Neural cell (in vitro differentiated cells): ENCODE data around the gene RITA1. TPM values are rescaled to one million over a fixed set of nuclear protein-coding genes. Genes with fewer than 3 reads are reported as not detected.

ENCODE experiments used
- H2AFZ ChIP-seq: fragments of 200-600, 300-800 bp; sonication (generic), shearing (Covaris generic); 2 replicates; pipeline ENCODE4 v1.6.0; 2014; ENCODE audit warnings: low read depth, mild to moderate bottlenecking, antibody characterized with exemption, low read length, moderate library complexity
- H3F3A ChIP-seq: fragments of 200-600 bp; shearing (Covaris generic); 2 replicates; pipeline ENCODE4 v1.6.1; 2016; ENCODE audit warnings: mild to moderate bottlenecking, moderate library complexity, mixed read lengths, antibody characterized with exemption, low read length; ENCODE audit not compliant: insufficient read depth, poor library complexity, severe bottlenecking
- H3K27ac ChIP-seq: fragments of 200-600, 300-800 bp; sonication (generic), shearing (Covaris generic); 2 replicates; pipeline ENCODE4 v1.5.1; 2014; ENCODE audit warnings: mild to moderate bottlenecking, low read length, moderate library complexity
- H3K27me3 ChIP-seq: fragments of 300-800, 200-600 bp; sonication (generic), shearing (Covaris generic); 2 replicates; pipeline ENCODE4 v1.6.0; 2014; ENCODE audit warnings: mild to moderate bottlenecking, low read depth, low read length, moderate library complexity; ENCODE audit not compliant: insufficient read depth
- H3K36me3 ChIP-seq: fragments of 300-800, 200-600 bp; sonication (generic), shearing (Covaris generic); 2 replicates; pipeline ENCODE4 v1.5.1; 2014; ENCODE audit warnings: mild to moderate bottlenecking, antibody characterized with exemption, low read length, moderate library complexity; ENCODE audit not compliant: insufficient read depth
- H3K4me2 ChIP-seq: fragments of 300-800, 200-600 bp; sonication (generic), shearing (Covaris generic); 2 replicates; pipeline ENCODE4 v1.6.0; 2014; ENCODE audit warnings: mild to moderate bottlenecking, low read length
- H3K4me3 ChIP-seq: fragments of 300-800, 200-600 bp; sonication (generic), shearing (Covaris generic); 2 replicates; pipeline ENCODE4 v1.5.1; 2014; ENCODE audit warnings: mild to moderate bottlenecking, low read length, moderate library complexity
- H3K79me2 ChIP-seq: fragments of 200-600 bp; shearing (Covaris generic); replicated peaks from 2 replicates; pipeline ENCODE4 v1.6.0; 2014; ENCODE audit warnings: mild to moderate bottlenecking, low read length, moderate library complexity; ENCODE audit not compliant: insufficient read depth
- H3K9ac ChIP-seq: fragments of 300-800, 200-600 bp; sonication (generic), shearing (Covaris generic); 2 replicates; pipeline ENCODE4 v1.6.1; 2016; ENCODE audit warnings: mild to moderate bottlenecking, low read length, mixed read lengths
- H3K9me2 ChIP-seq: fragments of 200-600 bp; shearing (Covaris generic); 2 replicates; pipeline ENCODE4 v1.6.1; 2016; ENCODE audit warnings: mild to moderate bottlenecking, low read length, mixed read lengths; ENCODE audit not compliant: insufficient read depth
- H3K9me3 ChIP-seq: fragments of 200-600, 300-800 bp; sonication (generic), shearing (Covaris generic); 2 replicates; pipeline ENCODE4 v1.6.1; 2016; ENCODE audit warnings: mild to moderate bottlenecking, mixed run types, low read length, moderate library complexity, mixed read lengths
- H4K20me1 ChIP-seq: fragments of 200-600 bp; shearing (Covaris generic); 2 replicates; pipeline ENCODE4 v1.6.1; 2016; ENCODE audit warnings: mild to moderate bottlenecking, mixed run types; ENCODE audit not compliant: insufficient read depth
- EP300 ChIP-seq: fragments of 450-650 bp; conservative IDR thresholded peaks from 2 replicates; pipeline ENCODE4 v1.6.1; 2014; ENCODE audit warnings: antibody characterized with exemption, mild to moderate bottlenecking, moderate library complexity; ENCODE audit not compliant: poor library complexity, severe bottlenecking
- EZH2 ChIP-seq: fragments of 200-600, 300-800 bp; shearing (Covaris generic), sonication (generic); IDR thresholded peaks from 2 replicates; pipeline ENCODE4 v1.6.1; 2014; ENCODE audit warnings: antibody characterized with exemption, low read length, borderline replicate concordance, mild to moderate bottlenecking; ENCODE audit not compliant: insufficient read depth, poor library complexity, severe bottlenecking
- MXI1 ChIP-seq: fragments of 450-650 bp; conservative IDR thresholded peaks from 2 replicates; pipeline ENCODE4 v1.6.1; 2014; ENCODE audit warnings: antibody characterized with exemption, mild to moderate bottlenecking; ENCODE audit not compliant: poor library complexity, severe bottlenecking
- POLR2AphosphoS5 ChIP-seq: IDR thresholded peaks from 2 replicates; pipeline ENCODE4 v1.6.1; 2012
- RAD21 ChIP-seq: fragments of 450-650 bp; conservative IDR thresholded peaks from 2 replicates; pipeline ENCODE4 v1.6.1; 2014; ENCODE audit warnings: antibody characterized with exemption, mild to moderate bottlenecking, moderate library complexity
- SMC3 ChIP-seq: fragments of 450-650 bp; conservative IDR thresholded peaks from 2 replicates; pipeline ENCODE4 v1.6.1; 2014; ENCODE audit warnings: antibody characterized with exemption, mild to moderate bottlenecking, moderate library complexity; ENCODE audit not compliant: poor library complexity
- TAF1 ChIP-seq: IDR thresholded peaks from 2 replicates; pipeline ENCODE4 v1.6.1; 2012; ENCODE audit warnings: low read depth
- polyA plus RNA-seq: library from polyadenylated mRNA; depleted of rRNA; stranded (reverse); fragments of >200 nt; gene quantifications from 2 replicates; pipeline ENCODE4 v1.2.3, GENCODE V29; 2014
- TF ChIP-seq, protein P1 (sequence below): fragments of 450-650 bp; IDR thresholded peaks from 2 replicates; pipeline ENCODE4 v1.5.1; 2014; ENCODE audit warnings: antibody characterized with exemption, mild to moderate bottlenecking, moderate library complexity; ENCODE audit not compliant: poor library complexity, severe bottlenecking
- TF ChIP-seq, protein P2 (sequence below): IDR thresholded peaks from 2 replicates; pipeline ENCODE4 v1.6.1; 2012; ENCODE audit warnings: borderline replicate concordance

The RITA1 gene
- polyA plus RNA-seq, 1 donor from 2014 or later = 23.3 TPM

DNA sequence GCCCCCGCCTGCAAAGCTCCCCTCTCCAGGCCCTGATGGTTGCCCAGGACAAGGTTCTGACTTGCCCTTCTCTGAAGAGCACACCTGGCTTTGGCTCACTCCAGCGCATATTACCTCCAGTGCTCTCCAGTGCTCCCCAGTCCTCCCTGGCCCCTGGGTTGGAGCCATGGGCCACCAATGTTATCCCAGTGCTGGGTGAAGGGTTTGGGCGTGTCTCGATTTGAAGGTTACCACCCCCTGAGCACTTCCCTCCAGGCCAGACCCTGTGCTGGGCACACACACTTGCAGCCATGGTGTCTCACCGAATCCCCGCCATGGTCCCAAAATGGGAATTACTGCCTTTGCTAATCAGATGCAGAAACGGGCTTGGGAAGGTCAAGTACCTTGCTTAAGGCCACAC lies 11.1 kb downstream of the RITA1 start:
- Histone ChIP-seq H3K79me2 (no peaks in the 10 kb centered on the region), H3F3A (no peaks in the 10 kb centered on the region), H3K9ac (no peak overlapping the region), H3K27ac (no peak overlapping the region), H2AFZ (no peak overlapping the region), H3K4me3 (no peak overlapping the region), H3K27me3 (no peaks in the 10 kb centered on the region), H3K4me2 (no peak overlapping the region), H3K36me3 (no peaks in the 10 kb centered on the region), H3K9me2 (no peaks in the 10 kb centered on the region), H3K9me3 (no peaks in the 10 kb centered on the region), H4K20me1 (no peaks in the 10 kb centered on the region)
- TF ChIP-seq, protein P1, sequence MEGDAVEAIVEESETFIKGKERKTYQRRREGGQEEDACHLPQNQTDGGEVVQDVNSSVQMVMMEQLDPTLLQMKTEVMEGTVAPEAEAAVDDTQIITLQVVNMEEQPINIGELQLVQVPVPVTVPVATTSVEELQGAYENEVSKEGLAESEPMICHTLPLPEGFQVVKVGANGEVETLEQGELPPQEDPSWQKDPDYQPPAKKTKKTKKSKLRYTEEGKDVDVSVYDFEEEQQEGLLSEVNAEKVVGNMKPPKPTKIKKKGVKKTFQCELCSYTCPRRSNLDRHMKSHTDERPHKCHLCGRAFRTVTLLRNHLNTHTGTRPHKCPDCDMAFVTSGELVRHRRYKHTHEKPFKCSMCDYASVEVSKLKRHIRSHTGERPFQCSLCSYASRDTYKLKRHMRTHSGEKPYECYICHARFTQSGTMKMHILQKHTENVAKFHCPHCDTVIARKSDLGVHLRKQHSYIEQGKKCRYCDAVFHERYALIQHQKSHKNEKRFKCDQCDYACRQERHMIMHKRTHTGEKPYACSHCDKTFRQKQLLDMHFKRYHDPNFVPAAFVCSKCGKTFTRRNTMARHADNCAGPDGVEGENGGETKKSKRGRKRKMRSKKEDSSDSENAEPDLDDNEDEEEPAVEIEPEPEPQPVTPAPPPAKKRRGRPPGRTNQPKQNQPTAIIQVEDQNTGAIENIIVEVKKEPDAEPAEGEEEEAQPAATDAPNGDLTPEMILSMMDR = no peak
- TF ChIP-seq, protein P2, sequence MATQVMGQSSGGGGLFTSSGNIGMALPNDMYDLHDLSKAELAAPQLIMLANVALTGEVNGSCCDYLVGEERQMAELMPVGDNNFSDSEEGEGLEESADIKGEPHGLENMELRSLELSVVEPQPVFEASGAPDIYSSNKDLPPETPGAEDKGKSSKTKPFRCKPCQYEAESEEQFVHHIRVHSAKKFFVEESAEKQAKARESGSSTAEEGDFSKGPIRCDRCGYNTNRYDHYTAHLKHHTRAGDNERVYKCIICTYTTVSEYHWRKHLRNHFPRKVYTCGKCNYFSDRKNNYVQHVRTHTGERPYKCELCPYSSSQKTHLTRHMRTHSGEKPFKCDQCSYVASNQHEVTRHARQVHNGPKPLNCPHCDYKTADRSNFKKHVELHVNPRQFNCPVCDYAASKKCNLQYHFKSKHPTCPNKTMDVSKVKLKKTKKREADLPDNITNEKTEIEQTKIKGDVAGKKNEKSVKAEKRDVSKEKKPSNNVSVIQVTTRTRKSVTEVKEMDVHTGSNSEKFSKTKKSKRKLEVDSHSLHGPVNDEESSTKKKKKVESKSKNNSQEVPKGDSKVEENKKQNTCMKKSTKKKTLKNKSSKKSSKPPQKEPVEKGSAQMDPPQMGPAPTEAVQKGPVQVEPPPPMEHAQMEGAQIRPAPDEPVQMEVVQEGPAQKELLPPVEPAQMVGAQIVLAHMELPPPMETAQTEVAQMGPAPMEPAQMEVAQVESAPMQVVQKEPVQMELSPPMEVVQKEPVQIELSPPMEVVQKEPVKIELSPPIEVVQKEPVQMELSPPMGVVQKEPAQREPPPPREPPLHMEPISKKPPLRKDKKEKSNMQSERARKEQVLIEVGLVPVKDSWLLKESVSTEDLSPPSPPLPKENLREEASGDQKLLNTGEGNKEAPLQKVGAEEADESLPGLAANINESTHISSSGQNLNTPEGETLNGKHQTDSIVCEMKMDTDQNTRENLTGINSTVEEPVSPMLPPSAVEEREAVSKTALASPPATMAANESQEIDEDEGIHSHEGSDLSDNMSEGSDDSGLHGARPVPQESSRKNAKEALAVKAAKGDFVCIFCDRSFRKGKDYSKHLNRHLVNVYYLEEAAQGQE = no peak
- TF ChIP-seq POLR2AphosphoS5 = no peak
- TF ChIP-seq MXI1 = no peak
- no peak for TF ChIP-seq RAD21
- no peak for TF ChIP-seq SMC3
- TF ChIP-seq EZH2 = no peak
- TF ChIP-seq TAF1 = no peak
- no peak for TF ChIP-seq EP300

DNA sequence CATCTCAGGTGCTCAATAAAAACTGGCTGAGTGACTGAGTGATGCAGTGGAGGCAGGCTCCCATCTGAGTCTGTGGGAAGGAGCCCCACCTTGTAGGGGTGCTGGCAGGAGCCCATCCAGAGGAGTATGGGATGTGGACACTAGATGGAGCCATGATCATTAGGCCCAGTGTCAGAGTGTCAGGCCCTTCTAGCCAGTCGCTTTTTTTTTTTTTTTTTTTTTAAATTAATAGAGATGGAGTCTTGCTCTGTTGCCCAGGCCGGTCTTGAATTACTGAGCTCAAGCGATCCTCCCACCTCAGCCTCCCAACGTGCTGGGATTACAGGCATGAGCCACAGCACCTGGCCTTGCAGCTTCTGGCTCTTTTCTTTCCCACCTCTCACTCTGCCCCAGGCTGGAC lies 11.5 kb downstream of the RITA1 start:
- no peaks in the 10 kb centered on the region for H3F3A ChIP-seq
- H3K36me3 ChIP-seq = no peaks in the 10 kb centered on the region
- H3K4me2 ChIP-seq = no peak overlapping the region
- no peaks in the 10 kb centered on the region for H3K9me3 ChIP-seq
- no peak overlapping the region for H3K4me3 ChIP-seq
- H4K20me1 ChIP-seq = no peaks in the 10 kb centered on the region
- TF ChIP-seq, protein P1 = peak; percentile 33
- no peak for TF ChIP-seq TAF1
- no peak overlapping the region for H3K27ac ChIP-seq
- no peak overlapping the region for H3K9ac ChIP-seq
- H2AFZ ChIP-seq = no peak overlapping the region
- no peaks in the 10 kb centered on the region for H3K9me2 ChIP-seq
- H3K27me3 ChIP-seq = no peaks in the 10 kb centered on the region
- no peaks in the 10 kb centered on the region for H3K79me2 ChIP-seq
